Stomach (tissue), 4 donors: Measurements from ENCODE around the gene AUTS2.

Experiments used
- EP300 ChIP-seq: sonication (generic); formaldehyde crosslinking; IDR thresholded peaks from one replicate; pipeline ENCODE4 v1.6.1; 2017; ENCODE audit warnings: antibody characterized with exemption
- POLR2A ChIP-seq, 4 donors: fragments of 450-650 bp; IDR thresholded peaks; one replicate each; pipeline ENCODE4 v1.6.1; 2016; ENCODE audit warnings: antibody characterized with exemption in 4 of 4, control low read depth in 2 of 4, mild to moderate bottlenecking in 1 of 4, moderate library complexity in 1 of 4
- POLR2AphosphoS5 ChIP-seq, 3 donors: sonication (generic); formaldehyde crosslinking; IDR thresholded peaks; one replicate each; pipeline ENCODE4 v1.6.1; 2016; ENCODE audit warnings: antibody characterized with exemption in 3 of 3
- TF ChIP-seq, protein P1 (sequence below), 7 experiments: fragments of 450-650 bp in 4 of 7; fragments of 200-600 bp in 3 of 7; sonication (generic) in 3 of 7; IDR thresholded peaks; one replicate each; pipeline ENCODE4 v1.5.1; 2016 to 2019; ENCODE audit warnings: antibody characterized with exemption in 7 of 7, control low read depth in 2 of 7, mild to moderate bottlenecking in 1 of 7

DNA sequence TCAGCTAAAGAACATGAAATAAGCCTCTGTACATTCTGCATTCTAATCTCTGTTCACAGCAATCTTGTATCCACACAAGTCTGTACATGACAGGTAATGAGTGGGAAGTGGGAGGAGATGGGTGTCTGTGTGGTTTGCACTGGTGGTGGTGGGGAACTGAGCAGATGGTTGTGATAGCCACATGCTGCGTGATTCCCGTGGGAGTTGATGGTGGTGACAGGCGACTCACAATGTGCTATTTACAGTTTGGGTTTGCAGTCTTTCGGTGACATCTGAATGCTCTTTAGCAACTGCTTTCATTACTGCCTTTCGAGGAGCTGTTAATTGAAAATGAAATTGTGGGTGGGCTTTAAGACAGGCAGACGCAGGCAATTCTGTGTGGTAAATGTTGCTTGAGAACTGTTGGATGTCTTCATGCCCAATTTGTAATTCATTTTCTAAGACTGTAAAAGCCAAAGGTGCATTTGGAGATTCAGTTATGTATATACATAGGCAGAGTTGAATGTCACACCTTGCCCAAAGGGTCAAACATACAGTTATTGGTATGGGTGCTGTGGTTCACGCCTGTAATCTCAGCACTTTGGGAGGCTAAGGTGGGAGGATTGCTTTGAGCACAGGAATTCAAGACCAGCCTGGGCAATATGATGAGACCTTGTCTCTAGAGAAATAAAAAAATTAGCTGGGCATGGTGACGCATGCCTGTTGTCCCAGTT is 308.2 kb downstream of the AUTS2 start:
- TF ChIP-seq, protein P1, sequence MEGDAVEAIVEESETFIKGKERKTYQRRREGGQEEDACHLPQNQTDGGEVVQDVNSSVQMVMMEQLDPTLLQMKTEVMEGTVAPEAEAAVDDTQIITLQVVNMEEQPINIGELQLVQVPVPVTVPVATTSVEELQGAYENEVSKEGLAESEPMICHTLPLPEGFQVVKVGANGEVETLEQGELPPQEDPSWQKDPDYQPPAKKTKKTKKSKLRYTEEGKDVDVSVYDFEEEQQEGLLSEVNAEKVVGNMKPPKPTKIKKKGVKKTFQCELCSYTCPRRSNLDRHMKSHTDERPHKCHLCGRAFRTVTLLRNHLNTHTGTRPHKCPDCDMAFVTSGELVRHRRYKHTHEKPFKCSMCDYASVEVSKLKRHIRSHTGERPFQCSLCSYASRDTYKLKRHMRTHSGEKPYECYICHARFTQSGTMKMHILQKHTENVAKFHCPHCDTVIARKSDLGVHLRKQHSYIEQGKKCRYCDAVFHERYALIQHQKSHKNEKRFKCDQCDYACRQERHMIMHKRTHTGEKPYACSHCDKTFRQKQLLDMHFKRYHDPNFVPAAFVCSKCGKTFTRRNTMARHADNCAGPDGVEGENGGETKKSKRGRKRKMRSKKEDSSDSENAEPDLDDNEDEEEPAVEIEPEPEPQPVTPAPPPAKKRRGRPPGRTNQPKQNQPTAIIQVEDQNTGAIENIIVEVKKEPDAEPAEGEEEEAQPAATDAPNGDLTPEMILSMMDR (IDR thresholded peaks at IDR 0.05), result no peak
- TF ChIP-seq POLR2AphosphoS5 (IDR thresholded peaks at IDR 0.05) (no peak), EP300 (no peak), POLR2A (IDR thresholded peaks at IDR 0.05) (no peak)
